Activated CD4-positive, alpha-beta T cell treated with anti-CD3 and anti-CD28 coated beads, Interleukin-2, amount 10 ng/mL, durations not matched to agents 7 days and 5 days (primary cell): ENCODE data around the gene STAT5B. TPM values are rescaled to one million over a fixed set of nuclear protein-coding genes. Genes with fewer than 3 reads are reported as not detected.
"Not testable (repeated sequence)": the region's sequence is repeated elsewhere in the genome, so short reads cannot be mapped to it uniquely, and the experiment has no call there.

Experiments
- CTCF ChIA-PET: fragments of 350-600 bp; sonication (Branson Sonifier 250); formaldehyde crosslinking; loops from one replicate; lab custom pipeline; 2021; ENCODE audit warnings: antibody characterized with exemption; lab: Charles Lee
- POLR2A ChIA-PET: fragments of 350-600 bp; sonication (Branson Sonifier 250); formaldehyde crosslinking; loops from one replicate; lab custom pipeline; 2021; ENCODE audit warnings: antibody characterized with exemption; lab: Charles Lee
- DNase-seq: peaks from one replicate; pipeline ENCODE4 v3.0.0-alpha.2; 2020
- H3K27ac Mint-ChIP-seq: one replicate; pipeline ENCODE4 v1.8.0; 2021; ENCODE audit warnings: mild to moderate bottlenecking, moderate library complexity, mixed read lengths
- H3K27me3 Mint-ChIP-seq: one replicate; pipeline ENCODE4 v1.8.0; 2021; ENCODE audit warnings: mixed read lengths
- H3K36me3 Mint-ChIP-seq: one replicate; pipeline ENCODE4 v1.8.0; 2021; ENCODE audit warnings: low read depth, mixed read lengths
- H3K4me1 Mint-ChIP-seq: one replicate; pipeline ENCODE4 v1.8.0; 2021; ENCODE audit warnings: mixed read lengths
- H3K4me3 Mint-ChIP-seq: one replicate; pipeline ENCODE4 v1.8.0; 2021; ENCODE audit warnings: mild to moderate bottlenecking, moderate library complexity, mixed read lengths
- H3K9me3 Mint-ChIP-seq: one replicate; pipeline ENCODE4 v1.8.0; 2021; ENCODE audit warnings: mixed read lengths
- total RNA-seq, 2 experiments: library from RNA; stranded (reverse); gene quantifications; one replicate each; pipeline ENCODE4 v1.2.3, GENCODE V29; 2021

STAT5B gene
- total RNA-seq, 2 experiments from 2014 or later, result 150 to 164 TPM

- Mint-ChIP-seq H3K4me3 (peak overlapping the region; percentile 83), H3K36me3 (no peaks in the 10 kb centered on the region), H3K4me1 (peaks cover 28% of the 10 kb centered on the region), H3K27ac (no peak overlapping the region), H3K9me3 (no peaks in the 10 kb centered on the region), H3K27me3 (no peaks in the 10 kb centered on the region)
- no peak for DNase-seq
- ChIA-PET POLR2A (no interaction called here), CTCF (interaction anchor here (1.0 to 2.5 kb wide), 3 partner anchors 11 to 12 kb away, joined by 4 to 18 read pairs (median 9); partner anchors contain the start of gene KCNH4)
Observed at GRCh38 chr17:42192189-42193126, 83.7 kb downstream of the STAT5B start.

- CTCF ChIA-PET, result interaction anchor here (1.4 to 2.1 kb wide), 2 partner anchors 10 to 50 kb away, joined by 3 to 8 read pairs; partner anchors contain the start of gene KCNH4
- Mint-ChIP-seq H3K4me3 (no peak overlapping the region), H3K27me3 (no peaks in the 10 kb centered on the region), H3K9me3 (no peaks in the 10 kb centered on the region), H3K27ac (no peak overlapping the region), H3K36me3 (no peaks in the 10 kb centered on the region), H3K4me1 (peaks cover 28% of the 10 kb centered on the region)
- DNase-seq, result no peak
- POLR2A ChIA-PET, result no interaction called here
Observed at GRCh38 chr17:42191275-42191608, 84.9 kb downstream of the STAT5B start.

DNA sequence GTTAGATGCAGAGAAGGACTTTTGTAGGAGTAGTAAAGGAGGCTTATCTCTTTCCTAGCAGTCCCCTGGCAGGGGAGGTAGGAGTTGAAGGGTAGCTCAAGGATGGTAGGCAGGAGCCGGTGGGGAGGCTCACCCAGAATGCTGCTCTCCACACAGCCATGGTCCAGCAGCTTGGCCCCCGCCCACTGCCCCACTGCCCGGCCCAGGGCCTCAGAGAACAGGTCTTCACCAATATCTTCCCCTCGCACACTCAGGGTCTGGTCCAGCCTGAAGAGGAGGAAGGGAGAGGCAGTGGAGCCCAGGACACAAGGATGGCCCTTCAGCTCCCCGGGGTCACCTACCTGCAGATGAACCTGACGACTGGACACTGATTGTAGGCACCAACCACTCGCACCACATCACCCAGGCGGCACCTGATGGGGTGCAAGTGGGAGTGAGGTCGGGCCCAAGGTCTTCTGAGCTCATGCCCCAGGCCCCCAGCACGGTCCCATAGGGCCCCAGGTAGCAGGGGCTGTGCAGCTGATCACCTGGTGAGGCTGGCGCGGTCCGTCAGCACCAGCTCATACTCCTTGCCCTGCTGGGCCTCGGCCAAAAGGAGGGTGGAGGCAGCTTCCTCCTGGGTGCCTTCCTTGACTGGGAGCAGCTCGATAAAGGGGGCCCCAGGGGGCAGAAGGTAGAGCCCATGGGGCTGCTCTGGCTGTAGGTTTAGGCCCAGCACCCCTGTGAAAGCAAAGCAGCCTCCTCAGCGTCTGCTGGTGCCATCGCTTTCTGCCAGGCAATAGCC lies 85.5 kb downstream of the STAT5B start:
- Mint-ChIP-seq H3K4me3 (no peak overlapping the region), H3K36me3 (no peaks in the 10 kb centered on the region), H3K27me3 (no peaks in the 10 kb centered on the region), H3K9me3 (no peaks in the 10 kb centered on the region), H3K27ac (no peak overlapping the region), H3K4me1 (peaks cover 28% of the 10 kb centered on the region)
- DNase-seq, result no peak
- ChIA-PET CTCF (interaction anchor here (0.8 to 2.1 kb wide), 6 partner anchors 10 to 105 kb away, joined by 3 to 8 read pairs (median 3); partner anchors contain the start of gene KCNH4), POLR2A (interaction anchor here (1.0 kb wide), 1 partner anchor 9 kb away, joined by 3 read pairs; no protein-coding TSS in a partner anchor)

GRCh38 chr17:42189651-42189965 lies 86.6 kb downstream of the STAT5B start:
- H3K9me3 Mint-ChIP-seq, result no peaks in the 10 kb centered on the region
- H3K4me1 Mint-ChIP-seq, result peaks cover 32% of the 10 kb centered on the region
- no peaks in the 10 kb centered on the region for H3K36me3 Mint-ChIP-seq
- H3K4me3 Mint-ChIP-seq, result no peak overlapping the region
- DNase-seq, result no peak
- ChIA-PET POLR2A (interaction anchor here (1.0 kb wide), 1 partner anchor 8 kb away, joined by 3 read pairs; no protein-coding TSS in a partner anchor), CTCF (interaction anchor here (0.9 to 2.1 kb wide), 5 partner anchors 9 to 166 kb away, joined by 3 to 8 read pairs (median 3); partner anchors contain the start of gene KCNH4)
- H3K27me3 Mint-ChIP-seq, result no peaks in the 10 kb centered on the region
- no peak overlapping the region for H3K27ac Mint-ChIP-seq

DNA sequence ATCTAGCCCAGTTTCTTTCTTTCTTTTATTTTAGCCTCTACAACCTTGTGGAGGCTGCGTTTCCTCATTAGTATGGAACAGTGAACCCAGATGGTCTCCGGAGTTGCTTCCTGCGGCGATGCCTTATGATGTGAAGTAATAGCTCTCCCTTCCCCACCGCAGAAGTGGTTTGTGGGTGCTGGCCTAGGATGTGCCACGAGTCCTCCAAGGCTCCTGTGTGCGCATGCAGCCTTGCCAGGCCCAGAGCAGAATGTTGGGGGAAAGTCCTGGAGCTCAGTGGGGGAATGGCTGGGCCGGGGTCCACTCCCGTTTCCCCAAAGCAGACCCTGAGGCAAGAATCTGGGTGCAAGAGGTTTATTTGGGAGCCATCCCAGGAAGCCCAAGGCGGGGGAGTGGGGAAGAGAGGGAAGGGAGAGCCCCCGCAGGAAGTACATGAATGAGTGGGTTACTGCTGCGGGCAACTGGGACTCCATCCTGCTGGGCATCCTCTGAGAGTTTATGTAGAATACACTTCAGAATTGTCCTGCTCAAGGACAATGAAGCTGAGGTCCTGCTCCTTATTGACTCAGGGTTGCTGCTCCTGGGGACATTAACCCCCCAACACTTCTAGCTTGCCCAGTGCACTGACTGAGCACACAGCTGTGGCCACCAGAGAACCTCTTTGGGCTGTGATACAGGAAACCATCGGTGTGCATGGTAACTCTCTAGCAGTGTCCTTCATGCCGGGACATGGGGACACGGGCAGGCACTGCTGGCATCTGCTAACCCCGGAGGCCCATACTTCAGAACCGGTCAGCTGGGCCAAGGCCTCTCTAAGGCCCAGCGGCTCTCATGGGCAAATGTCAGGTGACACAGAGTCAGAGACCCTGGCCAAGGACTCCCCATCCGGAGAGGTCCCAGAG lies 87.2 kb downstream of the STAT5B start:
- no peaks in the 10 kb centered on the region for H3K27me3 Mint-ChIP-seq
- no peaks in the 10 kb centered on the region for H3K36me3 Mint-ChIP-seq
- no peak overlapping the region for H3K27ac Mint-ChIP-seq
- no peak for DNase-seq
- no peak overlapping the region for H3K4me3 Mint-ChIP-seq
- H3K4me1 Mint-ChIP-seq, result peaks cover 33% of the 10 kb centered on the region
- ChIA-PET CTCF (interaction anchor here (0.6 to 2.1 kb wide), 8 partner anchors 8 to 165 kb away, joined by 3 to 8 read pairs (median 3); partner anchors contain the start of gene KCNH4), POLR2A (no interaction called here)
- no peaks in the 10 kb centered on the region for H3K9me3 Mint-ChIP-seq

GRCh38 chr17:42187833-42188232 lies 88.4 kb downstream of the STAT5B start:
- Mint-ChIP-seq H3K9me3 (no peaks in the 10 kb centered on the region), H3K27ac (no peak overlapping the region), H3K27me3 (no peaks in the 10 kb centered on the region), H3K4me1 (peaks cover 33% of the 10 kb centered on the region), H3K4me3 (no peak overlapping the region), H3K36me3 (no peaks in the 10 kb centered on the region)
- POLR2A ChIA-PET, result no interaction called here
- DNase-seq, result no peak
- CTCF ChIA-PET, result interaction anchor here (0.8 to 1.4 kb wide), 4 partner anchors 24 to 244 kb away, joined by 3 to 7 read pairs (median 4); partner anchors contain the start of gene CAVIN1

DNA sequence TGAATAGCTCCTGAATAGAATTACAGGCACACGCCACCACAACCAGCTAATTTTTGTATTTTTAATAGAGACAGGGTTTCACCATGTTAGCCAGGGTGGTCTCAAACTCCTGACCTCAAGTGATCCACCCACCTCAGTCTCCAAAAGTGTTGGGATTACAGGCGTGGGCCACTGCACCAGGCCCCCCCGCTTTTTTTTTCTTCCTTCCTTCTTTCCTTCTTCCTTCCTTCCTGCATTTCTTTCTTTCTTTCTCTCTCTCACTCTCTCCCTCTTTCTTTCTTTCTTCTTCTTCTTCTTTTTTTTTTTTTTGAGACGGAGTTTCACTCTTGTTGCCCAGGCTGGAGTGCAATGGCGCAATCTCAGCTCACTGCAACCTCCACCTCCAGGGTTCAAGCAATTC lies 90.0 kb downstream of the STAT5B start:
- H3K27ac Mint-ChIP-seq, result peak overlapping the region; percentile 19
- not testable (repeated sequence) for DNase-seq, H3K4me3 Mint-ChIP-seq, H3K36me3 Mint-ChIP-seq, H3K9me3 Mint-ChIP-seq, H3K27me3 Mint-ChIP-seq
- H3K4me1 Mint-ChIP-seq, result peaks cover 43% of the 10 kb centered on the region
- POLR2A ChIA-PET, result interaction anchor here (0.8 kb wide), 1 partner anchor 8 kb away, joined by 4 read pairs; the partner anchor contains the start of gene GHDC
- CTCF ChIA-PET, result interaction anchor here (0.9 to 1.2 kb wide), 2 partner anchors 15 to 161 kb away, joined by 3 to 4 read pairs; no protein-coding TSS in a partner anchor

DNA sequence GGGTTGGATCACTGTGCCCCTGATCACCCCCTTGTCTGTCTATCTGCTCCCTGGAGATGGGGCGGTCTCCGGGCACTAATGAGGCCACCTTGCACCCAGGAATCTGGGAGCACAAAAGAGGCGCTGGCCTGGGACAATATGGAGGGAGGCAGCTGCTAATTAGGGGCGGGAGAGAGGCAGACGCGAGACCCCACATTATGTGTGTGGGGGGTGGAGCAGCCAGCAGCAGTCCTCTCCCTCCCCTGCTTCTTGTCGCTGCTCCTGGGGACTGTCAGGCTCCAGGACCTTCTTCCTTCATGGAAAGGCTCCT lies 90.6 kb downstream of the STAT5B start:
- no peak for DNase-seq
- no peaks in the 10 kb centered on the region for H3K9me3 Mint-ChIP-seq
- H3K4me1 Mint-ChIP-seq, result peaks cover 44% of the 10 kb centered on the region
- peaks cover 9% of the 10 kb centered on the region for H3K27me3 Mint-ChIP-seq
- ChIA-PET POLR2A (interaction anchor here (0.8 kb wide), 1 partner anchor 9 kb away, joined by 4 read pairs; the partner anchor contains the start of gene GHDC), CTCF (interaction anchor here (0.9 to 1.2 kb wide), 2 partner anchors 14 to 161 kb away, joined by 3 to 4 read pairs; no protein-coding TSS in a partner anchor)
- no peak overlapping the region for H3K4me3 Mint-ChIP-seq
- H3K36me3 Mint-ChIP-seq, result no peaks in the 10 kb centered on the region
- H3K27ac Mint-ChIP-seq, result no peak overlapping the region

DNA sequence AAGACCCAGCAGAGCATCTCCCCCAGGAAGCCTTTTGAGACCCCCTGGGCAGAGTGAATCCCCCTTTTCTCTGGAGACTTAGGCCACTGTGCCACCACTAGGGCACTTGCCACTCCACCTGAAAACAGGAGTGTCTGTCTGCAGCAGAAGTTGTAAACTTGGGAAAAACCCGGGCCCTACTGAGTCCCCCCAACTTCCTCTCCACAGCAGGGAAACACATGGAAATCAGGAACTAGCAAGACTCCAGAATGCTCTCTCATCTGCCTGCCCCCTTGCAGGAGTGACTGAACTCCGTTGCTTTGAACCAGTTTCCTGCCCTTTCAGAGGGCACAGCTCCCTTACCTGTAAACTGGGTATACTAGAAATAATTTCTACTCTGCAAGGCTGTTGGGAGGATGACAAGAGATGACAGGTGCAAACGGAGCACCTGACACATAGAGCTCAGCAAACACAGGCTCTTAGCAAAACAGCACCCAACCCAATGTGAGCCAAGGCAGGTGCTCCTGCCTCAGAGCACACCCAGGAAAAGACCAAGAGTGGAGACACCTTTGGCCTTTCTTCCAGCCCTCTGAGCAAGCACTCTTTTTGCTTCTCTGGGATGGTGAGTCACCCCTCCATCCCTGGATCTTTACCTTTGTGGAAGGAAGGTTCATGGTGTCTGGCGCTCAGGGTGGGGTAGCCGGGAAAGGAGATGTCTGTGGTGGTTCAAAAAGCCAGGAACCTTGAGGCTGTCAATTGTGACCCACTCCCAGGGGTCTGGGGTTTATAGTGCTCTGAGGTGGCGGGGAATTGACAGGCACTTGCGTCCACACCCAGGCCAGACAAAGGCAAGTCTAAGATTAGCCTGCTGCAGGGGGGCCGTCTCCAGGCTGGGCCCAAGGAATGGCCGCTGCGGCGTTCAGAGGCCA lies 91.2 kb downstream of the STAT5B start, which contains the start of gene HCRT:
TSS of gene HCRT (minus strand) at position 740 of the 908 bp plus-strand sequence. CDS start at position 653, 87 bp downstream.
- Mint-ChIP-seq H3K4me1 (peaks cover 48% of the 10 kb centered on the region), H3K27me3 (peaks cover 16% of the 10 kb centered on the region), H3K4me3 (peak within 1 kb of the TSS; percentile 87), H3K36me3 (no peaks in the 10 kb centered on the region), H3K9me3 (no peaks in the 10 kb centered on the region), H3K27ac (peak within 1 kb of the TSS; percentile 82)
- no peak for DNase-seq
- CTCF ChIA-PET, result interaction anchor here (0.5 to 2.8 kb wide), 11 partner anchors 10 to 270 kb away, joined by 3 to 33 read pairs (median 3); partner anchors contain the start of gene GHDC
- POLR2A ChIA-PET, result no interaction called here

DNA sequence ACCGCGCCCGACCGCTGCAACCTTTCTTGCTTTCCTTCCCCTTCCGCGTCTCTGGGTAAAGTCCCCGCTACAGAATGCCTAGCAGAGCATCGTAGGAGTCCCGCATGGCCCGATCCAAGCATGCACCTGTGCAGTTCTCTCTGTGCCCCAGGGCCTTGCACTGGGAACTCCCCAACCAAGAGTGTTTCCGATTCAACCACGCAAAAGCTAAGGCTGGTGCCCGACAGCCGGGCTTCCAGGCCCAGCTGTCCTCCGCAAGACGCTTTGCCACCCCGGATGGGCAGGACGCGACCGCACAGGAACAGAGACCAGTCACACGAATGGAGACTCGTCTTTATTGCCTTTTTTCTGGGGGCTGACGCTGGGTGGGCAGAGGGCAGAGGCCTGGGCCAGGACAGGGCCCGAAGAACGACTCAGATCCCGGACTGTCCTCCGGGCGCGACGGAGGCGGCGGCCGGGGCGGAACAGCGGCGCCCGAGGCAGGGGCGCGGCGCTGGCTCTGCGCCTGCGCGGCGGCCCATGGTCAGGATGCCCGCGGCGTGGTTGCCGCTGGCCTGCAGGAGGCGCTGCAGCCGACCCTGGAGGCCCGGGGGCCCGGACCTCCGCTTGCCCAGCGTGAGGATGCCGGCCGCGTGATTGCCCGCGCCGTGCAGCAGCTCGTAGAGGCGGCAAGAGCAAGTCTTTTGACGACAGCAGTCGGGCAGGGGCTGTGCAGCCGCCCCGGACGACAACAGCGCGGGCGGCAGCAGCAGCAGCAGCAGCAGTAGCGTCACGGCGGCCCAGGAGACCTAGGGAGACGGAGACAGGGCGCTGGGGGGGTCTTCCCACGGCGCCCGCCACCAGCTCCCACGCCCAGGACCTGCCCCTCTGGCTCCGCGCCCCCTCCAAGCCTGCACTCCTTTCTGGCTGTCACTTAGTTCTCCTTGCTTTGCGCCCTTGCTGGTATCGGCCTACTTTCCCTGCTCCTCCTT lies 92.2 kb downstream of the STAT5B start:
- Mint-ChIP-seq H3K27ac (peak overlapping the region; percentile 93), H3K9me3 (no peaks in the 10 kb centered on the region), H3K36me3 (no peaks in the 10 kb centered on the region), H3K4me1 (peaks cover 49% of the 10 kb centered on the region), H3K4me3 (peak overlapping the region; percentile 87), H3K27me3 (peaks cover 23% of the 10 kb centered on the region)
- DNase-seq, result peak; percentile 71
- ChIA-PET POLR2A (no interaction called here), CTCF (interaction anchor here (0.5 to 2.8 kb wide), 17 partner anchors 11 to 271 kb away, joined by 3 to 33 read pairs (median 3); partner anchors contain the start of genes GHDC, KAT2A and NKIRAS2)
